ENCODE data around the gene VPS39. TPM values are rescaled to one million over a fixed set of nuclear protein-coding genes. Genes with fewer than 3 reads are reported as not detected.

VPS39 gene
- total and polyA plus RNA-seq, 8 donors = 26.4 to 52.6 (median 32.7) TPM

GRCh38 chr15:42139596-42139995 lies 68.5 kb downstream of the VPS39 start:
- intact Hi-C loops (cut with DNase I) = loop anchor here in 2 of 3 donors (5.0 to 10.0 kb wide), 3 partner anchors 145 to 1502 kb away; no protein-coding TSS in a partner anchor
- Histone ChIP-seq H3K36me3 (no peaks in the 10 kb centered on the region), H3K9me3 (no peaks in the 10 kb centered on the region), H3K27me3 (no peaks in the 10 kb centered on the region), H3K4me3 (no peak overlapping the region), H3K4me1 (no peaks in the 10 kb centered on the region), H3K27ac (no peak overlapping the region)
- WGBS, 2 donors = 75 to 85% methylated on average over 6 of the region's 6 CpGs
- DNase-seq (peak in 1 of 6 donors; percentile 8), FAIRE-seq (no peak), ATAC-seq (no peak)
- no peak for TF ChIP-seq CTCF (IDR thresholded peaks at IDR 0.05)

GRCh38 chr15:42138968-42139386 lies 69.1 kb downstream of the VPS39 start:
- intact Hi-C loops (cut with DNase I) = loop anchor here in 2 of 3 donors (5.0 to 10.0 kb wide), 3 partner anchors 144 to 1502 kb away; no protein-coding TSS in a partner anchor
- DNase-seq (no peak), ATAC-seq (no peak), FAIRE-seq (no peak)
- no peaks in the 10 kb centered on the region for H3K9me3 ChIP-seq
- H3K27me3 ChIP-seq = no peaks in the 10 kb centered on the region
- no peak overlapping the region for H3K4me3 ChIP-seq
- H3K36me3 ChIP-seq = no peaks in the 10 kb centered on the region
- no peaks in the 10 kb centered on the region for H3K4me1 ChIP-seq
- no peak overlapping the region for H3K27ac ChIP-seq
- TF ChIP-seq CTCF (IDR thresholded peaks at IDR 0.05) = no peak
- WGBS, 2 donors = 54 to 61% methylated on average over 3 of the region's 3 CpGs

GRCh38 chr15:42138411-42138810 lies 69.7 kb downstream of the VPS39 start:
- ATAC-seq = no peak
- WGBS, 2 donors = 81 to 91% methylated on average over 4 of the region's 4 CpGs
- H3K4me1 ChIP-seq = no peaks in the 10 kb centered on the region

GRCh38 chr15:42137461-42138261 lies 70.4 kb downstream of the VPS39 start:
- no peak overlapping the region for H3K27ac ChIP-seq
- DNase-seq (no peak), ATAC-seq (peak in 3 of 4 donors; percentile 68 to 73 (median 69)), FAIRE-seq (no peak)
- TF ChIP-seq CTCF (IDR thresholded peaks at IDR 0.05) = peak in 3 of 4 donors; percentile 24 to 42 (median 27)
- H3K4me3 ChIP-seq = no peak overlapping the region
- WGBS, 2 donors = 45 to 49% methylated on average over 11 of the region's 11 CpGs
- H3K27me3 ChIP-seq = no peaks in the 10 kb centered on the region
- intact Hi-C loops (cut with DNase I) = loop anchor here in 2 of 3 donors (5.0 to 10.0 kb wide), 3 partner anchors 143 to 1500 kb away; no protein-coding TSS in a partner anchor
- H3K9me3 ChIP-seq = no peaks in the 10 kb centered on the region
- H3K4me1 ChIP-seq = no peaks in the 10 kb centered on the region
- H3K36me3 ChIP-seq = no peaks in the 10 kb centered on the region

More at GRCh38 chr15:42138411-42138810, 69.7 kb downstream of the VPS39 start:
- H3K27me3 ChIP-seq = no peaks in the 10 kb centered on the region
- no peak for TF ChIP-seq CTCF (IDR thresholded peaks at IDR 0.05)
- FAIRE-seq (no peak), DNase-seq (peak in 1 of 6 donors; percentile 3)
- H3K36me3 ChIP-seq = no peaks in the 10 kb centered on the region
- H3K9me3 ChIP-seq = no peaks in the 10 kb centered on the region
- intact Hi-C loops (cut with DNase I) = loop anchor here in 2 of 3 donors (5.0 to 10.0 kb wide), 3 partner anchors 144 to 1501 kb away; no protein-coding TSS in a partner anchor
- H3K27ac ChIP-seq = no peak overlapping the region
- H3K4me3 ChIP-seq = no peak overlapping the region

Data from pancreas (tissue), 10 donors.